ENCODE results near the gene CLEC7A. TPM values are rescaled to one million over a fixed set of nuclear protein-coding genes. Genes with fewer than 3 reads are reported as not detected.

Gene CLEC7A
- total RNA-seq, 4 donors from 2014 or later = 1.7 to 9.4 (median 3.2) TPM

DNA sequence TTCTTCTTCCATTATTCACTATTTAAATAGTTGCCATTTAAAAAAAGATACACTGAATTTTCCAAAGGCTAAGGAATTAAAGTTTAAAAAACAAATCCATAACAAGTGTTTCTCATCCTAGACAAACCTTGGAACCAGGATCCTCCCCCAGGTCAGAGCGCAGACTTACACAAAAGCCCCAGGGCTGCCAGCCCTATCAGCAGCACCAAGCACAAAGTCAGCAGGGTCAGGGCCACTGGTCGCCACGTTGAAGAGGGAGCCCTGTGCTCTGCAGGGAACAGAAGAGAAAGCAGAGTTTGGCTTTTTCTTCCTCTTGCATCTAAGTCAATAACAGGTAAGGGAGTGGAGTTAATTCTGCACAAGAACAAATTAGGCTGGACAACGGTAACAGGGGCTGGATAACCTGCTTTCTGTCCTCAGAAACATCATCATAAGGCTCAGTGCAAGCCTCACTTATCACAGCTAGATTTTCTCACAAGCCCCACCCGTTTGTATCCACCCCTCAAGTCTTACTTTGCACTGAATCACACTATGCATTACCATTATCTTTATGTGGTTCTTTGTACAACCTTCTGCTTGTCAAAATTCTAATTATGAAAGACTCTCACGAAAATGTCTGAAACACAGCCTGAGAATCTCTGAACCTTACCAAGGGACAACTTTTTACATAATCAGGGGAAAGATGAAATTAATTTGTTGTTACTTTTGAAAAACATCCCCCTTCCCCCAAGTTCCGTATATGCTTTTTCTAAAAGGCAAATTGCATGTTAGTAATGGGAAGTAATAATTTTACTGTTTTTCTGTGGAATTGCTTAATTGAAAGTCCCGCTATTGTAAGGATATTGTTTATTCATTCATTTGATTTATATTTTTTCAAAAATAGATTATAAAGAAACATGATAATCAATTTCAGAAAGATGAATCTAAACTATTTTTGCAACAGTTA lies 40.8 kb downstream of the CLEC7A start:
- TF ChIP-seq POLR2AphosphoS5 (IDR thresholded peaks at IDR 0.05) (no peak), POLR2A (IDR thresholded peaks at IDR 0.05; ENCODE audit: low read depth) (no peak), EP300 (IDR thresholded peaks at IDR 0.05) (no peak)
- TF ChIP-seq, protein P1, sequence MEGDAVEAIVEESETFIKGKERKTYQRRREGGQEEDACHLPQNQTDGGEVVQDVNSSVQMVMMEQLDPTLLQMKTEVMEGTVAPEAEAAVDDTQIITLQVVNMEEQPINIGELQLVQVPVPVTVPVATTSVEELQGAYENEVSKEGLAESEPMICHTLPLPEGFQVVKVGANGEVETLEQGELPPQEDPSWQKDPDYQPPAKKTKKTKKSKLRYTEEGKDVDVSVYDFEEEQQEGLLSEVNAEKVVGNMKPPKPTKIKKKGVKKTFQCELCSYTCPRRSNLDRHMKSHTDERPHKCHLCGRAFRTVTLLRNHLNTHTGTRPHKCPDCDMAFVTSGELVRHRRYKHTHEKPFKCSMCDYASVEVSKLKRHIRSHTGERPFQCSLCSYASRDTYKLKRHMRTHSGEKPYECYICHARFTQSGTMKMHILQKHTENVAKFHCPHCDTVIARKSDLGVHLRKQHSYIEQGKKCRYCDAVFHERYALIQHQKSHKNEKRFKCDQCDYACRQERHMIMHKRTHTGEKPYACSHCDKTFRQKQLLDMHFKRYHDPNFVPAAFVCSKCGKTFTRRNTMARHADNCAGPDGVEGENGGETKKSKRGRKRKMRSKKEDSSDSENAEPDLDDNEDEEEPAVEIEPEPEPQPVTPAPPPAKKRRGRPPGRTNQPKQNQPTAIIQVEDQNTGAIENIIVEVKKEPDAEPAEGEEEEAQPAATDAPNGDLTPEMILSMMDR (IDR thresholded peaks at IDR 0.05) = no peak
- Histone ChIP-seq H3K4me1 (peaks cover 0 to 20% (median 9%) of the 10 kb centered on the region in 4 donors), H3K9me3 (peaks cover 0 to 2% (median 0%) of the 10 kb centered on the region in 4 donors), H3K4me3 (no peak overlapping the region), H3K27me3 (no peaks in the 10 kb centered on the region), H3K36me3 (no peaks in the 10 kb centered on the region), H3K27ac (replicated peaks in 1 of 4) (no peak overlapping the region)
- intact Hi-C loops (cut with DNase I) = no loop called here
- WGBS = 67% methylated on average over 8 of the region's 8 CpGs
- no peak for DNase-seq (ENCODE audit: extremely low spot score)

DNA sequence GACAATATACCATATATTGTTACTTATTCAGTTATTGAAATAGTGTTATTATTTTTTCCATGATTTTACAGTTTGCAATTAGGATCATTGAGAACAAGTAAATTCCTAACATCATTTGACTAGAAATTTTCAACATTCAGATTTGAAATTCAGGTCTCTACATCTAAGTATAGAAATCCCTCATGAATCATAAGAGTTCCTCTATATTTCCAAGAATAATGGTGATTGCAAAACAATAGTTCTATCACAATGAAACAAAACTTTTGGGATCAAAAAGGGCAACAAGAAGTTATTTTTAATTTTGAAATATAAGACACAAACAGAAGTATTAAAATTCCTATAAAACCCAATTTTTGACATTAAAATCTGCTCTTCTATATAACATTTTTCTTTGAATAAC lies 42.0 kb downstream of the CLEC7A start:
- H3K4me1 ChIP-seq = peaks cover 0 to 13% (median 3%) of the 10 kb centered on the region in 4 donors
- peaks cover 0 to 7% (median 2%) of the 10 kb centered on the region in 4 donors for H3K9me3 ChIP-seq
- no peaks in the 10 kb centered on the region for H3K27me3 ChIP-seq
- no peak overlapping the region for H3K27ac ChIP-seq (replicated peaks in 1 of 4)
- DNase-seq (ENCODE audit: extremely low spot score) = no peak
- no peaks in the 10 kb centered on the region for H3K36me3 ChIP-seq
- TF ChIP-seq POLR2A (IDR thresholded peaks at IDR 0.05; ENCODE audit: low read depth) (no peak), EP300 (IDR thresholded peaks at IDR 0.05) (no peak), POLR2AphosphoS5 (IDR thresholded peaks at IDR 0.05) (no peak)
- TF ChIP-seq, protein P1 (IDR thresholded peaks at IDR 0.05) = no peak
- intact Hi-C loops (cut with DNase I) = no loop called here
- H3K4me3 ChIP-seq = no peak overlapping the region

DNA sequence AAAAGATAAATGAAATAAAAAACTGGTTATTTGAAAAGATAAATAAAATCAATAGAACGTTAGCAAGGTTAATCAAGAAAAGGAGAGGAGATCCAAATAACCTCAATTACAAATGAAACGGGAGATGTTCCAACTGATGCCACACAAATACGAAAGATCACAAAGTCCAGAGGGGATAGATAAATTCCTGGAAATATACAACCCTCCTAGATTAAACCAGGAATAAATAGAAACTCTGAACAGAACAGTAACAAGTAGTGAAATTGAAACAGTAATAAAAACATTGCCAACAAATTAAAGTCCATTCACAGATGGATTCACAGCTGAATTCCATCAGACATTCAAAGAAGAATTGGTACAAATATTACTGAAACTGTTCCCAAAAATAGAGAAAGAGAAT lies 43.6 kb downstream of the CLEC7A start:
- Histone ChIP-seq H3K27ac (replicated peaks in 1 of 4) (no peak overlapping the region), H3K4me3 (no peak overlapping the region), H3K27me3 (no peaks in the 10 kb centered on the region), H3K36me3 (no peaks in the 10 kb centered on the region), H3K4me1 (peaks cover 0 to 4% (median 0%) of the 10 kb centered on the region in 4 donors), H3K9me3 (peaks cover 0 to 7% (median 2%) of the 10 kb centered on the region in 4 donors)
- no peak for DNase-seq (ENCODE audit: extremely low spot score)
- TF ChIP-seq POLR2AphosphoS5 (IDR thresholded peaks at IDR 0.05) (no peak), POLR2A (IDR thresholded peaks at IDR 0.05; ENCODE audit: low read depth) (no peak), EP300 (IDR thresholded peaks at IDR 0.05) (no peak)
- TF ChIP-seq, protein P1 (IDR thresholded peaks at IDR 0.05) = no peak
- intact Hi-C loops (cut with DNase I) = no loop called here
- WGBS = 78% methylated on average over 3 of the region's 3 CpGs

DNA sequence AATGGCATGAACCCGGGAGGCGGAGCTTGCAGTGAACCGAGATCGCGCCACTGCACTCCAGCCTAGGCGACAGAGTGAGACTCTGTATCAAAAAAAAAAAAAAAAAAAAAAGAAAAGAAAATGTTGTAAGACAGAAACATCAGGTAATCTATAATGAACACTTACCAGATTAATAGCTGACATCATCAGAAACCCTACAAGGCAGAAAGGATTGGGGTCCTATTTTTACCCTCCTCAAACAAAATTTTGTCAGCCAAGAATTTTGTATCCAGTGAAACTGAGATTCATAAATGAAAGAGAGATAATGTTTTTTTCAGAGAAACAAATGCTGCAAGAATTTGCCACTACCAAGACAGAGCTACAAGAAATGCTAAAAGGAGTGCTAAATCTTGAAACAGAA lies 45.3 kb downstream of the CLEC7A start:
- no peaks in the 10 kb centered on the region for H3K27me3 ChIP-seq
- no peaks in the 10 kb centered on the region for H3K4me1 ChIP-seq
- 98% methylated on average over 6 of the region's 6 CpGs for WGBS
- no peak for DNase-seq (ENCODE audit: extremely low spot score)
- H3K9me3 ChIP-seq = peaks cover 0 to 7% (median 2%) of the 10 kb centered on the region in 4 donors
- no peaks in the 10 kb centered on the region for H3K36me3 ChIP-seq
- intact Hi-C loops (cut with DNase I) = no loop called here
- no peak for TF ChIP-seq POLR2A (IDR thresholded peaks at IDR 0.05; ENCODE audit: low read depth)
- TF ChIP-seq, protein P1 (IDR thresholded peaks at IDR 0.05) = no peak
- no peak for TF ChIP-seq POLR2AphosphoS5 (IDR thresholded peaks at IDR 0.05)
- TF ChIP-seq EP300 (IDR thresholded peaks at IDR 0.05) = no peak
- no peak overlapping the region for H3K27ac ChIP-seq (replicated peaks in 1 of 4)
- no peak overlapping the region for H3K4me3 ChIP-seq
